Measurements from ENCODE around the gene EIPR1.

Gene EIPR1

GRCh38 chr2:3355951-3356569 is 21.6 kb downstream of the EIPR1 start:
- no peak for DNase-seq

GRCh38 chr2:3354986-3355385 is 22.6 kb downstream of the EIPR1 start:
- no peak for DNase-seq

DNA sequence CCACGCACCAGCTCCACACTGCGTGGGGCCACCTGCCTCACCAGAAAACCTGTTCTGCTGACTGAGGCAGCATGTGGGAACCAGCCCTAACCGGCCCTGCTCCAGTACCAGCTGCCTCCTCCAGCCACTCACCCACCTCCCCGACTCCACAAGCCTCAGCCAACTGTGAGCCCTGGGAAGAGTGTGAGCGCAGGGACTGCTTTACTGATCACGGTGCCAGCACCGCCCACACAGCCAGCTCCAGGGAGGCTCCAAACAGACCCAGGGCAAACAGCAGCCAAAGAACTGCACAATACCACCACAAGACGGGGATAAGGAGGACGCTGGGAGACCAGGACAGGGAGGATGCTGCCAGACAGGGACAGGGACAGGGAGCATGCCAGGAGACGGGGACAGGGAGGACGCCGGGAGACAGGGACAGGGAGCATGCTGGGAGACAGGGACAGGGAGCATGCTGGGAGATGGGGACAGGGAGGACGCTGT is 28.4 kb downstream of the EIPR1 start:
- DNase-seq, result peak; percentile 81

GRCh38 chr2:3348767-3349166 is 28.9 kb downstream of the EIPR1 start:
- peak; percentile 52 for DNase-seq

GRCh38 chr2:3345621-3346020 is 32.0 kb downstream of the EIPR1 start:
- no peak for DNase-seq

DNA sequence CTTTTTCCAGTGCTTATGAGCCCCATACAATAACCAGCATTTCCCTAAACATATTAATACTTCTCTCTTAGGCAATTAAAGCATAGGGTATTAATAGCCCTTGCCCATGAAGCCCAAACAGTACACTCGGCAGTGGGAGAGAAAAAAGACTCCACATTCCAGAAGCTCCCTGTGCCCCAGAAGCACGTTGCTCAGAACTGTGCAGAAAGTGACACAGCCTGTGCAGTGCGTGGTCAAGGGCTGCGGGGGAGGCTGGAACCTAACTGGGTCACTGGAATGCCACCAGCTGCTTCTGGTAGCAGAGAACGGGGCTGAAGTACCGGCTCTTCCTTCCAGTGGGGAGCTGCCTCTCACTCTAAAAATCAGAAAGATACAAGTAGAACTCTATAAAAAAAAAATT is 32.7 kb downstream of the EIPR1 start:
- DNase-seq, result no peak

GRCh38 chr2:3343012-3343411 is 34.6 kb downstream of the EIPR1 start:
- DNase-seq, result no peak

- DNase-seq, result no peak
Measured at GRCh38 chr2:3342324-3342723, 35.3 kb downstream of the EIPR1 start.

DNA sequence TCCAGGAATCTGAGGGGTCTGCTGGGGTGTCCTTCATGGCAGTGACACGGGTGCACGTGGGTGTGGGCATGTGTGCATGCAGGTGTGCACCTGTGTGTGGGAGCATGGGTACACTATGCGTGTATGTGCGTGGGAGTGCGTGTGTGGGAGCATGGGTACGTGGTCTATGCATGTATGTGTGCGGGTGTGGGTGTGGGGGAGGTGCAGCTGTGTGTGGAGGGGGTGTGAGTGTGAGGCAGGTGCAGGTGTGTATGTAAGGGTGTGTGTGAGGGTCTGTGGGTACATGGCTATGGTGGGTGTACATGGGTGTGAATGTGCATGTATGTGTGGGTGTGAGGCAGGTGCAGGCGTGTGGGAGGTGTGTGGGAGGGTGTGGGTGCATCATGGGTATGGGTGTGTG is 36.3 kb downstream of the EIPR1 start:
- no peak for DNase-seq

- DNase-seq, result no peak
Measured at GRCh38 chr2:3340144-3340543, 37.5 kb downstream of the EIPR1 start.

- no peak for DNase-seq
Measured at GRCh38 chr2:3338340-3338739, 39.3 kb downstream of the EIPR1 start.

DNA sequence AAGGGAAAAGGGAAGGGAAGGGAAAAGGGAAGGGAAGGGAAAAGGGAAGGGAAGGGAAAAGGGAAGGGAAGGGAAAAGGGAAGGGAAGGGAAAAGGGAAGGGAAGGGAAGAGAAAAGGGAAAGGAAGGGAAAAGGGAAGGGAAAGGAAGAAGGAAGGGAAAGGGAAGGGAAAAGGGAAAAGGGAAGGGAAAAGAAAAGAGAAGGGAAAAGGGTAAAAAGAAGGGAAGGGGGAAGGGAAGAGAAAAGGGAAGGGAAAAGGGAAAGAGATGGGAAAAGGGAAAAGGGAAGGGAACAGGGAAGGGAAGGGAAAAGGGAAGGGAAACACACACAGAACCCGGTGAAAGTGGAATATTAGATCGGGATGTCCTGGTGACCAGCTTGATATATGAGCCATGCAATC is 40.8 kb downstream of the EIPR1 start:
- DNase-seq, result no peak

GRCh38 chr2:3334392-3335345 is 42.9 kb downstream of the EIPR1 start:
- DNase-seq, result no peak

- no peak for DNase-seq
Measured at GRCh38 chr2:3332133-3332532, 45.5 kb downstream of the EIPR1 start.

- no peak for DNase-seq
Measured at GRCh38 chr2:3329491-3329890, 48.1 kb downstream of the EIPR1 start.

DNA sequence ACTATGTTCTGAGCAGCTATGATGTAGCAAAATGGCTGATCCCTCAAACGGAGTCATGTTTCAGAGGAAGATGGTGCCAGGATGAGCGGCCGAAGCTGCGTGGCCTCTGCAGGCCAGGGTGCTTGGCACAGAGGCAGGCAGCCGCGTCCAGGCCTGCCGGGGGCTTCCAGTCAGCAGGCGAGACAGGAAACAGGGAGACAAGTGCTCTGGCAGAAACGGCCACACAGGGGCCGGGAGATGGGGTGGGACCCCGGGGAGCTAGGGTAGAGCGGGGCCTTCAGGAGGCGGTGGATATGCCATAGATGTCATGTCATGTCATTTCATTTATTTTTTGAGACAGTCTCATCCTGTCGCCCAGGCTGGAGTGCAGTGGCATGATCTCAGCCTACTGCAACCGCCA is 50.7 kb downstream of the EIPR1 start:
- no peak for DNase-seq

DNA sequence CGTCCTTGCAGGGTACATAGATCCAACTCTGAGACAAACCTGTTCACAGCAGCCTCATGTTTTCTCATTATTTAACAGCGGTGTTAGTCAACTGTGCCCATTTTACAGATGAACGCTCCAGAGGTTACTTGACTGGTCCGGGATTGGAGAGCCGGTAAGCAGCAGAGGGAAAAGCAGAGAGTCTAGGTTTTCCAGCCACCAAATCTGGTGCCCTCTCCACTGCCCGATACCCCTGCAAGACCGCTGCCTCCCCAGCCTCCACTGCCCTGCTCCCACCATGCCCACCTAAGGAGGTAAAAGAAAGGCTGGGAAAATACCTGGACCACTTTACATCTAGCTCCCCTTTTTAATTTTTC is 51.5 kb downstream of the EIPR1 start:
- no peak for DNase-seq

GRCh38 chr2:3325458-3326181 is 52.0 kb downstream of the EIPR1 start:
- no peak for DNase-seq

DNA sequence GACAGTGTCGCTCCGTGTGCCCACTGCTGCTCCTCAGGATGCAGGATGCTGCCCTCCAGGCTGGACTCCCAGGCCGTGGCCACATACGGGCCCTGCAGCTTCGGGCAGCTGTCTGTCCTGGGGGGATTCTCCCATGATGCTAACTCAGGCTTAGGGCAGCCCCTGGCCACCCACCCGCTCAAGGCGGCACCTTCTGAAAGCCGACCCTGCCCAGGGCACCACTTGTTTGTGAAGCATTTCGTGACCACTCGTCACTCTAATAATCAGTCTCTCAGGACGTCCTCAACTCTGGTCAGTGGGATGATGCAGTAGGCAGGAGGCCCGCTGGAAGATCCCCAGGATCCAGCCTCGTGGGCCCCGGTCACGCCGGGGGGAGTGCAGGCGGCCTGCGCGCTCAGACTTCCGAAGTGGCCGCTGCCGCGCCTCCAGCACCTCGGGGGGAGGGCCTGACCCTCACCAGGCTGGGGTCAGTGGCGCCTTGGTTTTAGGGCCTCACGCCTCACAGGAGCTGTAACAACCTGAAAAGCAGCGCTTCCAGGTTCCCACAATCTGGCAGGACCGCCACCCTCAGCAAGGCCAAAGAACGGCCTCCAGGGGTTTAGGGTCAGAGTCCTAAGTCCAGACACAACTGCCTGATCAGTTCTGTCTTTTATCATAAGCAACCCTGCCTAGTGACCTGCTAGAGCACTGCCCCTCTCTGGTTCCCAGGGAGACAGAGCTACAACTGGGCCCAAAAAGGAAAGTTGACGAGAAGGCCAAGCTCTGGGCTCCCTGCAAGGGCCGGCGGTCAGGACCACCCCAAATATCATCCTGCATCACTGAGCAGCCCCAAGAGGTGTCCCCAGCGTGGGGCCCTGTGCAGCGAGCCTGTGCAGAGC is 53.0 kb downstream of the EIPR1 start:
- no peak for DNase-seq

DNA sequence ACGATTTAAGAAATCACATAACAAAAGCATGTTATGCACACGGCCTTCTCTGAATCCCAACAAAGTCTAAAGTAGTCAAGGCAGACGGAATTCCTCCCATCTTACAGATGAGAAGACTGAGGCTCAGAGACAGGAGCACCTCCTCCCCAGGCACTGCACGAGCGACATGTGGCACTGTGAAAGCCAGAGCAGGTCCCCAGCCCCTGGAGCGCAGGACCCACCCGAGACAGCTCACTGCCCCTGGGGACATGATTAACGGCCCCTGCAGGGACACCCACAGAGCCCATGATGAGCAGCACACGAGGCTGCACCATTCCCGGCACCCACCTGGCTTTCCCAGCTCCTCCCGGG is 53.6 kb downstream of the EIPR1 start:
- DNase-seq, result no peak

DNA sequence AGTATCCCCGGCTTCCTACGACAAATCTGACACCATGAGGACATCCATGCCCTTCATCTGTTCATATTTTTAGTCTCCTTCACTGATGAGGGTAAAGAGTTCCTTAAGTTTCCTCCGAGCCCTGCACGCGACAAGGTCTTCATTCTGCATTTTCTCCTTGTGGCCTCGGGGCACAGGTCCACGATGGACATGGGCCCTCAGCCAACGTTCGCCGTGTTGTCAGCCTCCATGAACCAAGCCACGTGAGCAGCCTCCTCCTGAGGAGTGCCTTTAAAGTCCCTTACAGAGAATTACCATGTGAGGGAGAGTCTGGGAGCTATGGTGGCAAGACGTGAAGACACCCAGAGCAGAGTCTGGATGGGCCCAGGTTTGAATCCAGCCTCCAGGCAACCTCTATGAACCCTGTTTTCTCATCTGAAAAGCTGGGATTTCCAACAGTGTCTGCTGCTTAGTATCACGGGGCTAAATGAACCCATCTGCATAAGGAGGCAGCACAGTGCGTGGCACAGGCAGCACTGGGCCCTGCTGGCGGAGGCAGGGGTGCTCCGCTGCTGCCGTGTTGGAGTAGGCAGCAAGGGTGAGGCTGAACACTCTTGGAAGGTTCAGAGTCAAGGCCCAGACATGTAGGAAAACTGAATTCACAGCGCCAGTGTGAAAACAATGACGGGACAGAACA is 54.1 kb downstream of the EIPR1 start:
- no peak for DNase-seq

DNA sequence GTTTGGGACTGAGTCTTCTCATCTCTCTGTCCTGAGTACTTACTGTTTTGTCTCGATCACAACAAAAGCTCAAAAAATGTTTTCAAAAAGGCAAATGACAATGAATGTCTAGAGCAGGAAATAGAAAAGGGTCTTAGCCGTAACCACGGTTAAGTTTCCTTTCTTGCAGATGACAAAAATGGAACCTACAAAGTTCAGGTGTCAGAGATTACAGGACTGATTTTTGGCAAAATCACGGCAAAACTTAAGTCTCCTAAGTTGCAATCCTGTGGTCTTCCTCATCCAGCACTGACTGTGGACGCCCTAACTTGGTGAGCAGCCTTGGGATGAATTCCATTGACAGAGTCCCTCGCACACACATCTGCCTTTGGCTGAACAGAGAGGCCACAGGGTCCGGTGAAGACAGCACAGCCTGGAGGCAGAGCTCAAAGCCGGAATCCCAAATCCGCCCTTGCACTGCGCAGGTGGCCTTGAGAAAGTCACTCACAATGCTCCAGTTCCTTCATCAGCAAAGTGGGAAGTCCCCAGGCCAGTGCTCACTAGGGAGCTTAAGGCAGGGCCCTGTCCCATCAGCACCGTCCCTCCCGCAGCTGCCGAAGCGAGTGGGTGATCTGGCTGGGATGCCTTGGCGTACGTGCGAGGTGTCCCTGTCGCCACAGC is 55.2 kb downstream of the EIPR1 start:
- DNase-seq, result no peak

Measured in COR-L47 (cell line).